ENCODE results near the gene LCE7A. TPM values are rescaled to one million over a fixed set of nuclear protein-coding genes. Genes with fewer than 3 reads are reported as not detected.

The LCE7A gene
- total and polyA plus RNA-seq, 2 donors (not counting 3 experiments of a cell fraction or from before 2014, with no cell fraction given) = not detected

DNA sequence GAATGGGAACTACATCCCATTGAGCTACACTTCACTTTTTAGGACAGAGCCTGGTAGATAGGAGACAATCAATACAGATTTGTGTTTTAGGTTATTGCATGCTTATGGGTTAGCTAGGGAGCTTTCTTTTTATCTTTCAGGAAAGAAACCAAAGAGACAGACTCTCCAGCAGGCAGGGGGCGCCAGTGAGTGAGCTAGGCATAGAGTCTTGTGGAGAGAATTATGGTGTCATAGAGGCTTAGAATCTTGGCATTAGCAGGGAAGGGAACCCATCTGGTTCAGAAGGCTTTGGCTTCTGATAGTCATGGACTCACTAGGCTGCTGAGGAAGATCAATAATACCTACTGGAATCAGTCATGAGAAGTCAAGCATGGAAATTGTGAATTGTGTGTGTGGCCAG, 18.2 kb downstream of the LCE7A start, which contains the start of gene SMCP:
Gene SMCP (plus strand): TSS at position 281 of the 400 bp plus-strand sequence. CDS start 6,101 bp downstream, outside the sequence.
- no peak for DNase-seq (ENCODE audit: low read depth, low spot score)
- Histone ChIP-seq H3K36me3 (ENCODE audit: control insufficient read depth in 2 of 2, extremely low read depth in 1 of 2, insufficient read depth in 2 of 2, low read length in 2 of 2) (no peaks in the 10 kb centered on the region), H3K4me1 (ENCODE audit: control insufficient read depth, extremely low read depth, insufficient read depth, low read length) (no peaks in the 10 kb centered on the region), H3K27me3 (ENCODE audit: control insufficient read depth in 2 of 2, insufficient read depth in 2 of 2, low read length in 2 of 2) (no peaks in the 10 kb centered on the region), H4K20me1 (replicated peaks; ENCODE audit: control insufficient read depth, extremely low read depth, insufficient read depth, low read length) (no peaks in the 10 kb centered on the region), H3K4me2 (ENCODE audit: insufficient read depth, low read length) (no peak within 1 kb of the TSS), H2AFZ (ENCODE audit: low read depth, low read length) (no peak within 1 kb of the TSS), H3K79me2 (ENCODE audit: control insufficient read depth, insufficient read depth, low read length) (no peaks in the 10 kb centered on the region), H3K27ac (ENCODE audit: insufficient read depth, low read depth, low read length) (no peak within 1 kb of the TSS), H3K9me1 (replicated peaks; ENCODE audit: control insufficient read depth, extremely low read depth, insufficient read depth, low read length) (no peaks in the 10 kb centered on the region), H3K4me3 (replicated peaks in 1 of 3; ENCODE audit: insufficient read depth in 1 of 3, low read depth in 1 of 3, low read length in 3 of 3) (no peak within 1 kb of the TSS), H3K9ac (replicated peaks; ENCODE audit: extremely low read depth, insufficient read depth, low read length) (no peak within 1 kb of the TSS), H3K9me3 (replicated peaks; ENCODE audit: control insufficient read depth, insufficient read depth, low read length) (no peaks in the 10 kb centered on the region)
- dilution Hi-C loops (cut with MboI; ENCODE audit: extremely low pct_ligation_motif_present, low sequenced_read_pairs) = no loop called here
- BruUV-seq (replicated peaks) = no TSS peak
- TF ChIP-seq POLR2A (IDR thresholded peaks at IDR 0.05; ENCODE audit: low read depth, low read length) (no peak), EZH2 (IDR thresholded peaks at IDR 0.05; ENCODE audit: borderline replicate concordance, low read depth, low read length, severe bottlenecking) (no peak), POLR2AphosphoS5 (IDR thresholded peaks at IDR 0.05; ENCODE audit: insufficient read depth, low read depth, low read length) (no peak), MYC (IDR thresholded peaks at IDR 0.05; ENCODE audit: low read depth, low read length) (no peak)
- TF ChIP-seq, protein P1, sequence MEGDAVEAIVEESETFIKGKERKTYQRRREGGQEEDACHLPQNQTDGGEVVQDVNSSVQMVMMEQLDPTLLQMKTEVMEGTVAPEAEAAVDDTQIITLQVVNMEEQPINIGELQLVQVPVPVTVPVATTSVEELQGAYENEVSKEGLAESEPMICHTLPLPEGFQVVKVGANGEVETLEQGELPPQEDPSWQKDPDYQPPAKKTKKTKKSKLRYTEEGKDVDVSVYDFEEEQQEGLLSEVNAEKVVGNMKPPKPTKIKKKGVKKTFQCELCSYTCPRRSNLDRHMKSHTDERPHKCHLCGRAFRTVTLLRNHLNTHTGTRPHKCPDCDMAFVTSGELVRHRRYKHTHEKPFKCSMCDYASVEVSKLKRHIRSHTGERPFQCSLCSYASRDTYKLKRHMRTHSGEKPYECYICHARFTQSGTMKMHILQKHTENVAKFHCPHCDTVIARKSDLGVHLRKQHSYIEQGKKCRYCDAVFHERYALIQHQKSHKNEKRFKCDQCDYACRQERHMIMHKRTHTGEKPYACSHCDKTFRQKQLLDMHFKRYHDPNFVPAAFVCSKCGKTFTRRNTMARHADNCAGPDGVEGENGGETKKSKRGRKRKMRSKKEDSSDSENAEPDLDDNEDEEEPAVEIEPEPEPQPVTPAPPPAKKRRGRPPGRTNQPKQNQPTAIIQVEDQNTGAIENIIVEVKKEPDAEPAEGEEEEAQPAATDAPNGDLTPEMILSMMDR (IDR thresholded peaks at IDR 0.05; ENCODE audit: extremely low read depth in 1 of 2, insufficient read depth in 1 of 2, low read depth in 1 of 2, low read length in 2 of 2) = peak in 1 of 2 donors; percentile 8
- intact Hi-C loops (cut with micrococcal nuclease) = no loop called here
- FAIRE-seq = no peak
- POLR2A ChIA-PET = no interaction called here
- CTCF ChIA-PET = interaction anchor here (0.6 to 1.5 kb wide), 3 partner anchors 12 to 343 kb away, joined by 4 to 6 read pairs (median 4); no protein-coding TSS in a partner anchor

DNA sequence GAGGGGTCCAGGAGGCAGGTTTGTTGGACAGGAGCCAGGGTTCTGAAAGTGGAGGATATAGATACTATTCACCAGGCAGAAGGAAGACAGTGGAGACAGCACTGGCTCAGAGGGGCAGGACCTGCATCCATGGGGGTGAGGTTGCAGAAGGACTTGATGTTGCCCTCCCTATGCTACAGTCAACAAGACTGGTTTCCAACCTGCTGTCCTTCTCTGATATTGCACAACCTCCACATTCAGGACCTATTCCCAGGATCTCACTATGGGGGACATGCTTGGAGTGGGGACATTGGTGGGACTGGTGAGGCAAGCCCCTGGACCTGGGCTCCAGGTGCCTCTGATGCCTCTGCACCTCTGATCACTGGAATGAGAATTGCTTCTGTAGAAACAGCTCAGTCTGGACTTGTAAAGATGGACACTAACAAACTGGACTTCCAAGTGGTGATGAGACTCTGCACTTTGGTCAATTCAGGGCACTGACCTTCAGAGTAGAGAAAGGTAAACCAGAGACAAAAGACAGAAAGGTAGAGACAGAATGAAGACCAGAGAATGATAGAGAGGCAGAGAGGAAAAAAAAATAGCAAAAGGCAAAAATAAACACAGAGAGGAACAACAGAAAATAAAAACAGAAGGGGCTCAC, 19.9 kb downstream of the LCE7A start:
- H3K9ac ChIP-seq (replicated peaks; ENCODE audit: extremely low read depth, insufficient read depth, low read length) = no peak overlapping the region
- no peak overlapping the region for H2AFZ ChIP-seq (ENCODE audit: low read depth, low read length)
- DNase-seq (ENCODE audit: low read depth, low spot score) (no peak), FAIRE-seq (no peak)
- H4K20me1 ChIP-seq (replicated peaks; ENCODE audit: control insufficient read depth, extremely low read depth, insufficient read depth, low read length) = no peaks in the 10 kb centered on the region
- no peak overlapping the region for H3K4me3 ChIP-seq (replicated peaks in 1 of 3; ENCODE audit: insufficient read depth in 1 of 3, low read depth in 1 of 3, low read length in 3 of 3)
- intact Hi-C loops (cut with micrococcal nuclease) (no loop called here), dilution Hi-C loops (cut with MboI; ENCODE audit: extremely low pct_ligation_motif_present, low sequenced_read_pairs) (no loop called here)
- H3K27ac ChIP-seq (ENCODE audit: insufficient read depth, low read depth, low read length) = no peak overlapping the region
- H3K9me1 ChIP-seq (replicated peaks; ENCODE audit: control insufficient read depth, extremely low read depth, insufficient read depth, low read length) = no peaks in the 10 kb centered on the region
- ChIA-PET POLR2A (no interaction called here), CTCF (no interaction called here)
- BruUV-seq (replicated peaks) = no TSS peak
- no peaks in the 10 kb centered on the region for H3K4me1 ChIP-seq (ENCODE audit: control insufficient read depth, extremely low read depth, insufficient read depth, low read length)
- no peaks in the 10 kb centered on the region for H3K36me3 ChIP-seq (ENCODE audit: control insufficient read depth in 2 of 2, extremely low read depth in 1 of 2, insufficient read depth in 2 of 2, low read length in 2 of 2)
- no peaks in the 10 kb centered on the region for H3K27me3 ChIP-seq (ENCODE audit: control insufficient read depth in 2 of 2, insufficient read depth in 2 of 2, low read length in 2 of 2)
- no peak overlapping the region for H3K4me2 ChIP-seq (ENCODE audit: insufficient read depth, low read length)
- no peaks in the 10 kb centered on the region for H3K79me2 ChIP-seq (ENCODE audit: control insufficient read depth, insufficient read depth, low read length)
- TF ChIP-seq, protein P1 (IDR thresholded peaks at IDR 0.05; ENCODE audit: extremely low read depth in 1 of 2, insufficient read depth in 1 of 2, low read depth in 1 of 2, low read length in 2 of 2) = no peak
- TF ChIP-seq POLR2AphosphoS5 (IDR thresholded peaks at IDR 0.05; ENCODE audit: insufficient read depth, low read depth, low read length) = no peak
- no peak for TF ChIP-seq JUN (IDR thresholded peaks at IDR 0.05; ENCODE audit: borderline replicate concordance, insufficient read depth, insufficient read length, low read depth)
- no peak for TF ChIP-seq EZH2 (IDR thresholded peaks at IDR 0.05; ENCODE audit: borderline replicate concordance, low read depth, low read length, severe bottlenecking)
- TF ChIP-seq MYC (IDR thresholded peaks at IDR 0.05; ENCODE audit: low read depth, low read length) = no peak
- TF ChIP-seq, protein P2, sequence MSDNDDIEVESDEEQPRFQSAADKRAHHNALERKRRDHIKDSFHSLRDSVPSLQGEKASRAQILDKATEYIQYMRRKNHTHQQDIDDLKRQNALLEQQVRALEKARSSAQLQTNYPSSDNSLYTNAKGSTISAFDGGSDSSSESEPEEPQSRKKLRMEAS (IDR thresholded peaks at IDR 0.05; ENCODE audit: insufficient read depth, insufficient read length) = no peak
- TF ChIP-seq FOS (IDR thresholded peaks at IDR 0.05; ENCODE audit: borderline replicate concordance, insufficient read depth, low read length) = no peak
- no peak for TF ChIP-seq GATA2 (IDR thresholded peaks at IDR 0.05; ENCODE audit: insufficient read depth, insufficient read length, low read depth, low read length)
- no peak for TF ChIP-seq POLR2A (IDR thresholded peaks at IDR 0.05; ENCODE audit: low read depth, low read length)
- H3K9me3 ChIP-seq (replicated peaks; ENCODE audit: control insufficient read depth, insufficient read depth, low read length) = no peaks in the 10 kb centered on the region
